Stimulated activated CD8-positive, alpha-beta memory T cell treated with anti-CD3 and anti-CD28 coated beads, Interleukin-15, amount 100 ng/mL, for 1 hour (primary cell): Measurements from ENCODE around the gene RTP5.
"Not testable (repeated sequence)": the region's sequence is repeated elsewhere in the genome, so short reads cannot be mapped to it uniquely, and the experiment has no call there.

Experiments used
- DNase-seq: peaks from one replicate; pipeline ENCODE4 v3.0.0-alpha.2; 2020; ENCODE audit warnings: low read depth

The RTP5 gene

GRCh38 chr2:241870611-241871537, 1.3 kb downstream of the RTP5 start:
- DNase-seq: no peak

- DNase-seq: no peak
Observed at GRCh38 chr2:241871538-241872312, 2.2 kb downstream of the RTP5 start.

DNA sequence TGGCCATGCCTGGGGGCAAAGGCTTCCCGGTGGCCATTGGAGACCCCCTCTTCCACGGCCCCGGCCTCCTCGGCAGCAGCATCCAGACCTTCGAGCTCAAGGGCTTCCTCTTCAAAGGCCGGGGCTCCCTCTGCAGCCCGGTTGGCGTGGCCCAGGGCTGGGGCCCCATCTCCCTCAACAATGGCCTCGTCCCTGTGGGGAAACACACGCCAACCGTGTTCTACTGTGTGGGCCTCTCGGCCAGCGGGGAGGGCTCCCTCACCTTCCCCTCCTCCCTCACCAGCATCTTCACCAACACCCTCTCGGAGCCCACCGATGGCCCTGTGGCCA, 2.7 kb downstream of the RTP5 start:
- no peak for DNase-seq

DNA sequence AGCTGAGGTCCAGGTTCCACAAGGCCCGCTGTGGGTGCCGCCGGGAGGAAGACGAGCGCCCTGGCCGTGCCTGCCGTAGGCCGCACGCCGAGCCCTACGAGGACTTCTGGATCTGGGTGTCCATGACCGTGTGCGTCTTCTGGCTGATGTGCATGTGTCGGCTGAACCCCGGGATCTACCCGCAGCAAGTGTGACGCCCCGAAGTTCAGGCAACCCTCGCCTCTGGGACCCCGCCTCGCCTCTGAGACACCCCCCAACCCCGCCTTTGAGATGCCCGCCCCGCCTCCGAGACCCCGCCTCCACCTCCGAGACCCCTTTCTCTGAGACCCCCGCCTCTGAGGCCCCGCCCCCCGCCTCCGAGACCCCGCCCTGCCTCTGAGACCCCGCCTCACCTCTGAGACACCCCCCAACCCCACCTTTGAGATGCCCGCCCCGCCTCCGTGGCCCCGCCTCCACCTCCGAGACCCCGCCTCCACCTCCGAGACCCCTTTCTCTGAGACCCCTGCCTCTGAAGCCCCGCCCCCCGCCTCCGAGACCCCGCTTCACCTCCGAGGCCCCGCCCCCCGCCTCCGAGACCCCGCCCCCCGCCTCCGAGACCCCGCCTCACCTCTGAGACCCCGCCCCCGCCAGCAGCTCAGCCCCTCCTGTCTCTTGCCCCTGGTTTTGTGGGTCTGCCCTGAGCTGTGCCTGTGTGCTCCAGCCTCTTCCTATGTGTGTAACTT, 3.7 kb downstream of the RTP5 start:
- no peak for DNase-seq

DNA sequence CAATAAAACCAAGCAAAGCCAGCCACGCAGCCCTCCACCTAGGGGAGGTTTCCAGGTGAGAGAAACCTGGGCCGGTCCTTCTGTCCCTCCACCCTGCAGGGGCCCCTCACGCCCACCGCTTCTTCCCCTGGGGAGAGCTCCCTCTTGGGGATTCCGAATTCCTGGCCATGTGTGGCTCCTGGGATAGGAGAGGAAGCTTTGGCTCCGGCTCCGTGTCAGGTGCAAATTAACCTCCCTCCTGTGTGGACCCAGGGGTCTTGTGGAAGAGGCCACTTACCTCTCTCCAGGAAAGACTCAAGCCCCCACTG, 4.2 kb downstream of the RTP5 start:
- no peak for DNase-seq

- DNase-seq: no peak
Observed at GRCh38 chr2:241874277-241874925, 4.9 kb downstream of the RTP5 start.

DNA sequence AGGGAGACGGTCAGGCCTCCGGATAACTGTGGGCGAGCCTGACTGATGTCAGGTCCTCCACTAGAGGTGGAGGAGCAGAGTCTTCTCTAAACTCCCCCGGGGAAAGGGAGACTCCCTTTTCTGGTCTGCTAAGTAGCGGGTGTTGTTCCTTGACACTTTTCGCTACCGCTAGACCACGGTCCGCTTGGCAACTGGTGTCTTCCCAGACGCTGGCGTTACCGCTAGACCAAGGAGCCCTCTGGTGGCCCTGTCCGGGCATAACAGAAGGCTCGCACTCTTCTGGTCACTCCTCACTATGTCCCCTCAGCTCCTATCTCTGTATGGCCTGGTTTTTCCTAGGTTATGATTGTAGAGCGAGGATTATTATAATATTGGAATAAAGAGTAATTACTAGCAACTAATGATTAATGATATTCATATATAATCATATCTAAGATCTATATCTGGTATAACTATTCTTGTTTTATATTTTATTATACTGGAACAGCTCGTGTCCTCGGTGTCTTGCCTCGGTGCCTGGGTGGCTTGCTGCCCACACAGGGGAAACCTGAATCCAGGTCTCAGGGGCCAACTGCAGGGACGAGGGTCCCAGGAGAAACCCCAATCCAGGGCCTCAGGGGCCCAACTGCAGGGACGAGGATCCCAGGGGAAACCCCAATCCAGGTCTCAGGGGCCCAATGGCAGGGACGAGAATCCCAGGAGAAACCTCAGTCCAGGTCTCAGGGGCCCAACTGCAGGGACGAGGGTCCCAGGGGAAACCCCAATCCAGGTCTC, 6.4 kb downstream of the RTP5 start:
- not testable (repeated sequence) for DNase-seq

GRCh38 chr2:241876528-241877196, 7.1 kb downstream of the RTP5 start:
- DNase-seq: no peak

DNA sequence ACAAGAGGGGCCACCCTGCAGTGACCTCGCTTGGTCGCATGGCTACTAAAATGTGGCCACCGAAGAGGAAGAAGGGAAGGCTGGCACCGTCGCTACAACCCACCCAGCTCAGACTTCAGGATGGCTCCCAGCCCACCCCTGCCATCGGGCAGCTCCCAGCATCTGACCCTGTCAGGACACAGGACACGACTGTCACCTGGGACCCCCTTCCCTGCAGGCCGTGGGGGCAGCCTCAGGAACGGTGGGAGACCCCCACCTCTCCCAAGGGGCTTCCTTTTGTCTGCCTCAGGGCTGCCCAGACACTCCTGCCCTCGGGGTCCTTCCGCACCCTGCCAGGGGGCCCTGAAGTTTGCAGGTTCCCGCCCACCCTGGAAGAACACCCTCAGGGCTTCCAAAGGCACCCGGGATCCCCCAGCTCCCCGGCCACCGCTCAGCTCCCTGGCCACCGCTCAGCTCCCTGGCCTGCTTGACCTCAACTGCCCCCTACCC, 7.7 kb downstream of the RTP5 start:
- no peak for DNase-seq

DNA sequence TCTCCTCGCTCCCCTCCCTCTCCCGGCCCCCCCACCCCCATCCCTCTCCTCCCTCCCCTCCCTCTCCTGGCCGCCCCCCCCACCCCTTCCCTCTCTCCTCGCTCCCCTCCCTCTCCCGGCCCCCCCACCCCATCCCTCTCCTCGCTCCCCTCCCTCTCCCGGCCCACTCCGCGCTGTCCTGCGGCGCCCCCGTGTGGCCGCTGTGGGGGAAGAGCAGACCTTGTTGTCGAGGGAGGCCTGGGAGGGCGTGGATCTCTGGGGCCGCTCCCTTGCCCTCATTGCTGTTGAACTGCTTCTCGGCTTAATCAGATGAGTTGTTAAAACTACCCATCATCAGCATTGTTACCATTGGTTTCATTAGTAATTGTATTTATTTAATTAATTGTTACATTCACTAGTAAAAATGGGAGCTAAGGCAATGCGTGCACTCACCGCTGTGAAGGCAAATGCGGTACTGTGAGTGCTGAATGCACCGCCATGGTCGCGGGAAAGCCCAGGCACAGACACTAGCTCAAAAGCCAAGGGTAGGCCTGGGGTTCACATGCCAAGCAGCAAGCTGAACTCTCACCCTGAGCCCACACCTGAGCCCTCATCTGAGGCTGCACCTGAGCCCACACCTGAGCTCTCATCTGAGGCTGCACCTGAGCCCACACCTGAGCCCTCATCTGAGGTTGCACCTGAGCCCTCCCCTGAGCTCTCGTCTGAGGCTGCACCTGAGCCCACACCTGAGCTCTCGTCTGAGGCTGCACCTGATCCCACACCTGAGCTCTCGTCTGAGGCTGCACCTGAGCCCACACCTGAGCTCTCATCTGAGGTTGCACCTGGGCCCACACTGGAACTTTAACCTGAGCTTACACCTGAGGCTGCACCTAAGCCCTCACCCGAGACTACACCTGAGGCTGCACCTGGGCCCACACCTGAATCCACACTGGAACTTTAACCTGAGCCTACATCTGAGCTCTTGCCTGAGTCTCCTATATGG, 8.8 kb downstream of the RTP5 start:
- no peak for DNase-seq

DNA sequence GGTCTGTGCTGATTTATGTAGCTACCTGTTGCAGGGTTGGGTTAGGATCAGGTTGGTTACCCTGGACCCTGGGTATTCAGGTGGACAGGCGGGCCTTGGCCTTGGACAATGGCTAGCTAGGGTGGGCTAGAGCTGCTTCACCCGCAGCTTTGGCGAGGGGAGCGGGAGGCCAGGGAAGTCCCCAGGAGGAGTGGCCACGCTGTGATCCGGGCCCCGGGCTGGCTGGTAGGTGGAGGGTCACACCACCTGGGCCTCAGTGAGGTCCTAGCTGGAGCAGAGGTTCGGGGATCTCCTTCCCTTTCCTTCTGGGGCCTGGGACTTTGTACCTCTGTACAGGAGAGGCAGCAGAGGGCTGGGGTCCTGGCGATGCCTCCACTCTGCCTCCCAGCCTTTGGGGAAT, 9.8 kb downstream of the RTP5 start:
- DNase-seq: no peak

DNA sequence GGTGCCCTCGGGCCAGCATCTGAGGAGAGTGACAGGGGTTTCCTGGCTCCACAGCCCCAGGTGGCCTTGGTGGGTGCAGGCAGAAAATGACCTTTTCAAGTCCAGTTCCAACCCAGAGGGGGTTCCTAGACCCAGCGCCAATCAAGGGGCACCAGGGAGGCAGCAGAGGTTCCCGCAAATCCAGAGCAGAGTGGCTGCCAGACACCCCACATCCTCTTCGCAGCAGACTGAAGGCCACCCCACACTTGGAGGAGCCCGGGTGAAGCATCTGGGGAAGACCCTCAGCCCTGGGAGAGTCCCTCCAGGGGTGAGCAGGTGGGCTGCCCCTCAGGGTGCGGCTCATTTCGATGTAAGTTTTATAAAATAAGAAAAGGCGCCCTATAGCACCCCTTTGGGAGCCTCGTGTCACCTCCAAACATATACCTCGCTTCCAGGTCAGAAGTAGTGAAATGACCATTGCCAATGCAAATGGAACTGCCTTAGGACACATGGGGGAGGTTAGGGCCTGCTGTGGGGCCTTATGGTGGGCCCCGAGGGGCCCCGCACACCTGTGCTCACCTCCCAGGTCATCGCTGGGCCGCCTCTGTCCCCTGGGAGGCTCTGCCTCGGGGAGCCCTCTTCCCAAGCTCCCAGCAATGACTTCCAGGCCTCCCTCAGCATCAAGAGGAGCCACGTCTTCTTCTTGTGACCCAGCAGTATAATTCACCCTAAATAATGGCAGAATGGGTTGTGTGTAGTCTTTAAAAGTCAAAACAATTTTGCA, 11.0 kb downstream of the RTP5 start:
- no peak for DNase-seq

DNA sequence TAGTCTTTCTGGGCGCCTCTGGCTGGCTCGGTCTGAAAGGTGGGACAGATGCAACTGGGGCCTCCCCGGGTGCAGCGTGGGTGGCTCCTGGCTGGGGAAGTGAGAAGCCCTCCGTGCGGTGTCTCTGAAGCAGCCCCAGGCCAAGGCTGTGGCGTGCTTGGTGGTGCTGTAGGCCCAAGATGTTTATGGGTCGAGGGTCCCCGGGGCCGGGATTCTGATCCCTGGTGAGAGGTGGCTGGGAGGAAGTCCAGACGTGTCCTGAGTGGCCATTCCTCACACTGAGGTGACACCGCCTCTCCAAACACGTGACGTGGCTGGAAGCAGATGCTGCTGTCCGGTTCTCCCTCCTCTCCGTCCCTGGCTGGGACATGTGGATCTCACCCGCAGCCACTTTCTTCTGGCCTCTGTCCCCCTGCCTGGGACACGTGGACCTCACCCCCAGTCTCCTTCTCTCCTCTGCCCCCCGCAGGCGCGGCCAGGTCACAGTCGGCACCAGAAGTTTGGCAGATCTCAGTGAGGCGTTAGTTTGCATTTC, 12.6 kb downstream of the RTP5 start:
- DNase-seq: no peak

DNA sequence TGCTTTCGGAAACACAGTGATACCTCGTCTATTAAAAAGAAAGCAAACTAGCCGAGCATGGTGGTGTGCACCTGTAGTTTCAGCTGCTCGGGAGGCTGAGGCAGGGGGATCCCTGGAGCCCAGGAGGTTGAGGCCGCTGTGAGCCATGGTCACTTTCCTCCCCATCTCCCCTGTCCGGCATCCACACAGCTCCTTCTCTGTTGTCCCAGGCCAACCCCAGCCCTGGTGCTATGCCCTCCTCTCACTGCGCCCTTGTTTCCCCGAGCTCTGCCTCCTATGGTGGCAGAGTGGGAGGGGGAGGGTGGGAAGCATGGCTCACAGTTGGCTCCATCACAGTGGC, 15.4 kb downstream of the RTP5 start:
- DNase-seq: no peak

DNA sequence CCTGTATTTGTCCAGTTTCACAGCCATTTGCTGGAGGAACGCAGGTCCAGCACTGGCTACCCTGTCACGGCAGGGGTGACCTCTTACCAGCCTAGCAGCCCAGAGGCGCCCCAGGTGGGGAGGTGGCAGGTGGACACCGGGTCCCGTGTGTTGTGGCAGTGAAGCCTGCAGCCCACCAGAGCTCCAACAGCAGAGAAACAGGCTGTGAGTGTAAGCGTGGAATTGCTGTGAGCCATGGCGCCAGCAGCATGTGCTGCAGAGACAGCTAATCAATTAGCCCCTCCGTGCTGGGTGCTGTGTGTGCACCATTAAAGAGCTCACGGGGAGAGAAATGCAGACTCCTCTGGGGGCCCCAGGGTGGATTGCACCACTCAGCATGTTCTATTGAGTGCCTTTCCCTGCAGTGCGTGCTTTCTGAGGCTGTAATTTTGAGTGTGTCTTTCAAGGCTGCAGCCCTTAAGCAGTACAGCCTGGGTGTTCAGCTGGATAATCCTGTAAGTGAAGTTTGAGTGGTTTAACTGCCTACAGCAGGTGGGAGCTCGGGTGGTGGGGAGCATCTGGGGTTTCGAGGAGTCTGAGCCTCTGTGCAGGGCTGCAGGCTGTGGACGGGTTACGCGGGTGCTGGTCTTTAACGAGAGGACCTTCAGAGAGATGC, 15.9 kb downstream of the RTP5 start:
- DNase-seq: no peak

- no peak for DNase-seq
Observed at GRCh38 chr2:241885946-241886643, 16.6 kb downstream of the RTP5 start.

GRCh38 chr2:241886840-241887447, 17.4 kb downstream of the RTP5 start:
- DNase-seq: no peak
